ENCODE results near the gene MBOAT1.

- TF ChIP-seq CTCF (IDR thresholded peaks at IDR 0.05) (no peak), POLR2A (IDR thresholded peaks at IDR 0.05) (no peak)
Measured at GRCh38 chr6:20160541-20161283, 51.6 kb downstream of the MBOAT1 start.
